Fibroblast of skin of right biceps (primary cell): ENCODE data around the gene MAP3K6.
A peak's percentile ranks its signal among the peaks of the same experiment; 100 is the strongest.

Source experiments
- DNase-seq: peaks from one replicate; pipeline ENCODE4 v3.0.0-alpha.2; 2013

MAP3K6 gene

GRCh38 chr1:27333717-27334279, 33.0 kb downstream of the MAP3K6 start:
- no peak for DNase-seq

- peak; percentile 36 for DNase-seq
Observed at GRCh38 chr1:27332536-27333281, 34.1 kb downstream of the MAP3K6 start.

- DNase-seq: no peak
Observed at GRCh38 chr1:27331922-27332321, 34.8 kb downstream of the MAP3K6 start.

GRCh38 chr1:27331426-27331825, 35.3 kb downstream of the MAP3K6 start:
- DNase-seq: no peak

GRCh38 chr1:27330786-27331185, 36.0 kb downstream of the MAP3K6 start:
- no peak for DNase-seq

GRCh38 chr1:27327964-27328363, 38.8 kb downstream of the MAP3K6 start:
- DNase-seq: no peak

GRCh38 chr1:27325286-27325685, 41.5 kb downstream of the MAP3K6 start:
- no peak for DNase-seq

- DNase-seq: no peak
Observed at GRCh38 chr1:27322569-27323240, 44.1 kb downstream of the MAP3K6 start.

- DNase-seq: peak; percentile 98
Observed at GRCh38 chr1:27321813-27322568, 44.8 kb downstream of the MAP3K6 start, which contains the start of gene TMEM222. Gene TMEM222, plus strand, starts transcription at chr1:27322163. Its CDS starts 35 bp downstream, at chr1:27322198.

GRCh38 chr1:27318596-27318995, 48.2 kb downstream of the MAP3K6 start:
- peak; percentile 85 for DNase-seq

- no peak for DNase-seq
Observed at GRCh38 chr1:27318136-27318535, 48.6 kb downstream of the MAP3K6 start.

GRCh38 chr1:27316860-27317259, 49.9 kb downstream of the MAP3K6 start:
- DNase-seq: no peak

GRCh38 chr1:27314737-27315136, 52.0 kb downstream of the MAP3K6 start:
- no peak for DNase-seq

GRCh38 chr1:27314169-27314568, 52.6 kb downstream of the MAP3K6 start:
- DNase-seq: no peak

- no peak for DNase-seq
Observed at GRCh38 chr1:27307874-27308598, 58.7 kb downstream of the MAP3K6 start.

GRCh38 chr1:27306892-27307761, 59.6 kb downstream of the MAP3K6 start:
- no peak for DNase-seq

- no peak for DNase-seq
Observed at GRCh38 chr1:27306071-27306470, 60.7 kb downstream of the MAP3K6 start.
